Activated CD4-positive, alpha-beta T cell treated with anti-CD3 and anti-CD28 coated beads, Interleukin-2, amount 50 U/mL, for 16 hours (primary cell): Measurements from ENCODE around the gene PSTPIP2.
"Not testable (repeated sequence)": the region's sequence is repeated elsewhere in the genome, so short reads cannot be mapped to it uniquely, and the experiment has no call there.

Source experiments
- DNase-seq: peaks from one replicate; pipeline ENCODE4 v3.0.0-alpha.2; 2020

The PSTPIP2 gene

GRCh38 chr18:46068763-46069162, 3.3 kb downstream of the PSTPIP2 start:
- no peak for DNase-seq

- no peak for DNase-seq
Observed at GRCh38 chr18:46067438-46068007, 4.5 kb downstream of the PSTPIP2 start.

- no peak for DNase-seq
Observed at GRCh38 chr18:46062781-46063180, 9.3 kb downstream of the PSTPIP2 start.

- no peak for DNase-seq
Observed at GRCh38 chr18:46061796-46062195, 10.3 kb downstream of the PSTPIP2 start.

- no peak for DNase-seq
Observed at GRCh38 chr18:46061387-46061786, 10.7 kb downstream of the PSTPIP2 start.

GRCh38 chr18:46060359-46060841, 11.7 kb downstream of the PSTPIP2 start:
- DNase-seq: no peak

GRCh38 chr18:46055838-46056230, 16.2 kb downstream of the PSTPIP2 start:
- no peak for DNase-seq

- DNase-seq: peak; percentile 62
Observed at GRCh38 chr18:46054956-46055837, 16.9 kb downstream of the PSTPIP2 start.

- DNase-seq: no peak
Observed at GRCh38 chr18:46053368-46054095, 18.5 kb downstream of the PSTPIP2 start.

- no peak for DNase-seq
Observed at GRCh38 chr18:46051731-46052461, 20.2 kb downstream of the PSTPIP2 start.

- no peak for DNase-seq
Observed at GRCh38 chr18:46050268-46050667, 21.8 kb downstream of the PSTPIP2 start.

- DNase-seq: no peak
Observed at GRCh38 chr18:46048641-46049040, 23.4 kb downstream of the PSTPIP2 start.

- not testable (repeated sequence) for DNase-seq
Observed at GRCh38 chr18:46047369-46047768, 24.7 kb downstream of the PSTPIP2 start.

- no peak for DNase-seq
Observed at GRCh38 chr18:46046688-46047087, 25.4 kb downstream of the PSTPIP2 start.

- DNase-seq: no peak
Observed at GRCh38 chr18:46046126-46046525, 25.9 kb downstream of the PSTPIP2 start.

GRCh38 chr18:46042571-46043123, 29.4 kb downstream of the PSTPIP2 start:
- DNase-seq: peak; percentile 51

- DNase-seq: no peak
Observed at GRCh38 chr18:46040747-46041104, 31.3 kb downstream of the PSTPIP2 start.

- no peak for DNase-seq
Observed at GRCh38 chr18:46040033-46040746, 31.9 kb downstream of the PSTPIP2 start.

- DNase-seq: no peak
Observed at GRCh38 chr18:46037512-46038305, 34.4 kb downstream of the PSTPIP2 start.

GRCh38 chr18:46035696-46036680, 36.1 kb downstream of the PSTPIP2 start:
- no peak for DNase-seq
